Gastrocnemius medialis (tissue), 4 donors: Measurements from ENCODE around the gene ZNF319. TPM values are rescaled to one million over a fixed set of nuclear protein-coding genes. Genes with fewer than 3 reads are reported as not detected.

Experiments
- ATAC-seq, 2 donors: fragments of 150-250 bp; one replicate each; pipeline ENCODE4 v1.9.1; 2016
- DNase-seq, 2 donors: peaks; one replicate each; pipeline ENCODE4 v3.0.0-alpha.2; 2019
- H3K27ac ChIP-seq, 4 donors: fragments of 200-600 bp; sonication (generic); 1 replicate in 1 of 4; 2 replicates in 3 of 4; pipeline ENCODE4 v1.5.1; 2016 to 2018; ENCODE audit warnings: mild to moderate bottlenecking in 2 of 4, moderate library complexity in 1 of 4
- H3K27me3 ChIP-seq, 3 donors: fragments of 200-600 bp; sonication (generic) in 2 of 3; 1 replicate in 1 of 3; 2 replicates in 2 of 3; pipeline versions ENCODE4 v1.5.1 to v1.6.0; 2016 to 2019; ENCODE audit warnings: mild to moderate bottlenecking in 1 of 3, moderate library complexity in 1 of 3
- H3K36me3 ChIP-seq, 2 donors: fragments of 200-600 bp; sonication (generic) in 1 of 2; one replicate each; pipeline ENCODE4 v1.5.1; 2017 to 2018
- H3K4me1 ChIP-seq, 2 donors: fragments of 200-600 bp; sonication (generic) in 1 of 2; one replicate each; pipeline ENCODE4 v1.5.1; 2016 to 2017; ENCODE audit warnings: mild to moderate bottlenecking in 2 of 2
- H3K4me3 ChIP-seq, 4 donors: fragments of 200-600 bp; sonication (generic) in 3 of 4; 1 replicate in 1 of 4; 2 replicates in 3 of 4; pipeline ENCODE4 v1.5.1; 2016 to 2019; ENCODE audit warnings: mild to moderate bottlenecking in 2 of 4
- H3K9me3 ChIP-seq, 3 donors: fragments of 200-600 bp; sonication (generic) in 2 of 3; 1 replicate in 1 of 3; 2 replicates in 2 of 3; pipeline ENCODE4 v1.5.1; 2016 to 2019
- POLR2A ChIP-seq, 2 donors: fragments of 450-650 bp; IDR thresholded peaks; one replicate each; pipeline ENCODE4 v1.6.1; 2017; ENCODE audit warnings: antibody characterized with exemption in 2 of 2, mild to moderate bottlenecking in 2 of 2, moderate library complexity in 2 of 2
- in situ Hi-C, 4 donors: fragments of 200-750 bp; cut with MboI; loops; one replicate each; pipeline versions ENCODE4 v1.15.0 to v1.8.0; 2017; ENCODE audit warnings: low sequenced_read_pairs in 4 of 4
- intact Hi-C: fragments of 100-400 bp; cut with DNase I; formaldehyde crosslinking; loops from one replicate; pipeline ENCODE4 v1.15.1; 2023; ENCODE audit warnings: low total_unique reads
- total RNA-seq, 4 donors: library from RNA; depleted of rRNA; stranded (reverse); fragments of >200 nt; gene quantifications; one replicate each; pipeline versions ENCODE4 v1.1.0 to v1.2.3, GENCODE V29; 2016
- TF ChIP-seq, protein P1 (sequence below), 5 experiments: fragments of 450-650 bp in 3 of 5; fragments of 200-600 bp in 2 of 5; sonication (generic) in 2 of 5; IDR thresholded peaks in 4 of 5; conservative IDR thresholded peaks in 1 of 5; 1 replicate in 4 of 5; 2 replicates in 1 of 5; pipeline ENCODE4 v1.5.1; 2016 to 2019; ENCODE audit warnings: antibody characterized with exemption in 5 of 5, mild to moderate bottlenecking in 3 of 5, moderate library complexity in 3 of 5

The ZNF319 gene
- total RNA-seq, 4 donors from 2014 or later = 4.4 to 7.5 (median 6.7) TPM

DNA sequence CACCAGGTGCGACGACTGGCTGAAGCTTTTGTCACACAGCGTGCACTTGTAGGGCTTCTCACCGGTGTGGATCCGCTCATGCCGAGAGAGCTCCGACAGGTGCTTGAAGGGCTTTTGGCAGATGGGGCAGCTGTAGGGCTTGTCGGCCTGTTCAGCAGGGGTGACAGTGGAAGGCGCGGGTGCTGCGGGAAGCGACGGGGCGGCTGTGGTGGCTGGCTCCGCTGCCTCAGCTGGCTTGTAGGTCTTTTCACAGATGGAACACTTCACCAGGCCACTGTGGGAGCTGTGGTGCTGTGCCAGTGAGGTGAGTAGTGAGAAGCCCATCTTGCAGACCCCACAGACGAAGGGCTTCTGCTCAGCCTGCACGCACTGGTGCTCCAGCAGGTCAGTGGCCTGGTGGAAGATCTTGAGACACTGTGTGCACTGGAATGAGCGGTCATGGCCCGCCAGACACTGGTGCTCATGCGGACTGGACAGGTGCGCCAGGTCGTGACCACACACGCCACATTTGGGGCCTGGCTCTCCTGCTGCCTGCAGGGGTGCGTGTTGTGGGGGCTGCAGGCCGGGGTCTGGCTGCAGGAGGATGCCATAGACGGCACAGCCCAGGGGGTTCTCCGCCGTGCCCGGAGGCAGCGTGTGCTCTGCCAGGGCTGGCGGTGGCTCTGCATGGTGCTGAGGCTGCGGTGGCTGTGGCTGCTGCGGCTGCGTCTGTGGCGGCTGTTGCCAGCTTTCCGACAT, 2.8 kb downstream of the ZNF319 start:
- in situ Hi-C loops = no loop called here
- TF ChIP-seq POLR2A (IDR thresholded peaks at IDR 0.05) = no peak
- TF ChIP-seq, protein P1, sequence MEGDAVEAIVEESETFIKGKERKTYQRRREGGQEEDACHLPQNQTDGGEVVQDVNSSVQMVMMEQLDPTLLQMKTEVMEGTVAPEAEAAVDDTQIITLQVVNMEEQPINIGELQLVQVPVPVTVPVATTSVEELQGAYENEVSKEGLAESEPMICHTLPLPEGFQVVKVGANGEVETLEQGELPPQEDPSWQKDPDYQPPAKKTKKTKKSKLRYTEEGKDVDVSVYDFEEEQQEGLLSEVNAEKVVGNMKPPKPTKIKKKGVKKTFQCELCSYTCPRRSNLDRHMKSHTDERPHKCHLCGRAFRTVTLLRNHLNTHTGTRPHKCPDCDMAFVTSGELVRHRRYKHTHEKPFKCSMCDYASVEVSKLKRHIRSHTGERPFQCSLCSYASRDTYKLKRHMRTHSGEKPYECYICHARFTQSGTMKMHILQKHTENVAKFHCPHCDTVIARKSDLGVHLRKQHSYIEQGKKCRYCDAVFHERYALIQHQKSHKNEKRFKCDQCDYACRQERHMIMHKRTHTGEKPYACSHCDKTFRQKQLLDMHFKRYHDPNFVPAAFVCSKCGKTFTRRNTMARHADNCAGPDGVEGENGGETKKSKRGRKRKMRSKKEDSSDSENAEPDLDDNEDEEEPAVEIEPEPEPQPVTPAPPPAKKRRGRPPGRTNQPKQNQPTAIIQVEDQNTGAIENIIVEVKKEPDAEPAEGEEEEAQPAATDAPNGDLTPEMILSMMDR (IDR thresholded peaks at IDR 0.05 in 4 of 5, conservative IDR thresholded peaks at IDR 0.05 in 1 of 5) = no peak
- intact Hi-C loops = no loop called here
- Histone ChIP-seq H3K27ac (no peak overlapping the region), H3K9me3 (no peaks in the 10 kb centered on the region), H3K4me1 (peaks cover 13 to 21% of the 10 kb centered on the region in 2 donors), H3K4me3 (no peak overlapping the region), H3K36me3 (peaks cover 0 to 44% of the 10 kb centered on the region in 2 donors), H3K27me3 (no peaks in the 10 kb centered on the region)
- peak in 1 of 2 donors; percentile 9 for DNase-seq
- no peak for ATAC-seq

DNA sequence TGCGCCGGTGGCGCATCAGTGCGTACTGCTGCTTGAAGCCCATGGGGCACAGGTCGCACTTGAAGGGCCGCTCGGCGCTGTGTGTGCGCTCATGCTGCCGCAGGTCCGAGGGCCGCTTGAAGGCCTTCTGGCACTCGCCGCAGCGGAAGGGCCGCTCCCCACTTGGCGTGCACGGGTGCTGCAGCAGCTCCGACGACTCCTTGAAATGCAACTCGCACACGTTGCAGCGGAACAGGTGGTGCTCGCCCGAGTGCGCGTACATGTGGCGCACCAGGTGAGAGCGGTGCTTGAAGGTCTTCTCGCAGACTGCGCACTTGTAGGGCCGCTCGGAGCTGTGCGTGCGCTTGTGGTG, 3.3 kb downstream of the ZNF319 start:
- Histone ChIP-seq H3K27me3 (no peaks in the 10 kb centered on the region), H3K4me1 (peaks cover 13 to 21% of the 10 kb centered on the region in 2 donors), H3K27ac (no peak overlapping the region), H3K36me3 (peaks cover 0 to 43% of the 10 kb centered on the region in 2 donors), H3K4me3 (no peak overlapping the region), H3K9me3 (no peaks in the 10 kb centered on the region)
- no peak for ATAC-seq
- in situ Hi-C loops = no loop called here
- intact Hi-C loops = no loop called here
- DNase-seq = no peak
- no peak for TF ChIP-seq POLR2A (IDR thresholded peaks at IDR 0.05)
- TF ChIP-seq, protein P1 (IDR thresholded peaks at IDR 0.05 in 4 of 5, conservative IDR thresholded peaks at IDR 0.05 in 1 of 5) = no peak

DNA sequence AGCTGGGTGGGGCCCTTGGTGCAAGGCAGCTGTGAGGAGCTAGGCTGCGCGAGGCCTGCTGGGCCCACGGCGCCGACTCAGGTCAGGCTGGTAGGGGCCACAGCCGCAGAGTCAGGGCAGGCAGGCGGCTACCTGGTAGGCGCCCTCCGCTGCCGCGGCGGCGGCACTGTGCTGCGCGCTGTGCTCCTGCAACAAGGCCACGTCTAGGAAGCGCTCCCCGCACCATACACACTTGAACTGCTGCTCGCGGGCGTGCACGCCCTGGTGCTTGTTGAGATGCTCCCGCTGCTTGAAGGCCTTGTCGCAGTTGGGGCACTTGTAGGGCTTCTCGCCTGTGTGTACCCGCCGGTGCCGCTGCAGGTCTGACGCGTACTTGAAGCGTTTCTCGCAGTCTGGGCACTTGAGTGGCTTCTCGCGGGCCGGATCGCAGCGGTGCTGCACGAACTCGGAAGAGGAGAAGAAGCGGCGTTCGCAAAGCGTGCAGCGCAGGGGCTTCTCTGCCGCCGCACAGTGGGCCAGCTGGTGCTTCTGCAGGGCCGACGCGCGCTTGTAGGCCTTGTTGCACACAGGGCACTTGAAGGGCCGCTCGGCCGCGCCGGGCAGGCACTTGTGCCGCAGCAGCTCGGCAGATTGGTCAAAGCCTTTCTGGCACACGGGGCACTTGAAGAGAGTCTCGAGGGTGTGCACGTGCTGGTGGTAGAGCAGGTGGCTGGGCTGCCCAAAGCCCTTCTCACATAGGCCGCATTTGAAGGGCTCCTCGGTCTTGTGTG, 3.9 kb downstream of the ZNF319 start:
- in situ Hi-C loops (no loop called here), intact Hi-C loops (no loop called here)
- Histone ChIP-seq H3K9me3 (no peaks in the 10 kb centered on the region), H3K27me3 (no peaks in the 10 kb centered on the region), H3K4me3 (no peak overlapping the region), H3K36me3 (peaks cover 0 to 43% of the 10 kb centered on the region in 2 donors), H3K4me1 (peaks cover 8 to 16% of the 10 kb centered on the region in 2 donors), H3K27ac (no peak overlapping the region)
- TF ChIP-seq, protein P1 (IDR thresholded peaks at IDR 0.05 in 4 of 5, conservative IDR thresholded peaks at IDR 0.05 in 1 of 5) = no peak
- no peak for TF ChIP-seq POLR2A (IDR thresholded peaks at IDR 0.05)
- DNase-seq (no peak), ATAC-seq (no peak)

DNA sequence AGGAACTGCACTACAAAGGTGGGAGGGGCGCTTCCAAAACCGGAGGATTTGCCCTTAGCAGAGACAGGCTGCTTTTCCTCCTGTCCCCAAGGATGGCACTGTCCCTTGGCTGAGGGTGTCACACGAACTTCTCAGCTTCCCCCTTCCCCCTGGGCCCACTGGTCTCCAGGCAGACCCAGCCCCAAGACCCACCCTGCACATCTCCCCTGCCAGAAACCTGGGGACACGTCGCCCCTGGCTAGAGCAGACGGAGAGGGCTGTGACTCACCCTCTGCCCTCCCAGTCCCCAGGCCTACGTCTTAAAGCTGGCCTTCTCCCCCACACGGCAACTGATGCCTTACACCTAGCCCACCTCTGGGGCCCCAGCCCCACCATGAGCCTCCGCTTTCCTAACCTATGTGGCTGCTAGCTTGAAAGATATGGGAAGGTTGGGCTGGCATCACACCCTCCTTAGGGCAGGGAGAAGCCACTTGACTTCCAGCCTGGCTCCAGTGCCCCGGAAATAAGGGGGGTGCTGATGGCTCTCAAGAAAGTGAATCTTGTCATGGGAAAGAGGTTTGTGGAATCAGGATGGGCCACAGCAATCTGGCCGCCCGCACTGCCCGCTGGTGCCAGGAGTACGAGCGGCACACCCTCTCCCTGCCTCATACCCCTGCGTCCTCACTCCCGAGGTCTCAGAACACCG, 4.6 kb downstream of the ZNF319 start:
- in situ Hi-C loops (no loop called here), intact Hi-C loops (no loop called here)
- Histone ChIP-seq H3K9me3 (no peaks in the 10 kb centered on the region), H3K4me3 (no peak overlapping the region), H3K36me3 (peaks cover 0 to 43% of the 10 kb centered on the region in 2 donors), H3K27me3 (no peaks in the 10 kb centered on the region), H3K27ac (no peak overlapping the region), H3K4me1 (peaks cover 8 to 14% of the 10 kb centered on the region in 2 donors)
- DNase-seq (no peak), ATAC-seq (no peak)
- no peak for TF ChIP-seq POLR2A (IDR thresholded peaks at IDR 0.05)
- TF ChIP-seq, protein P1 (IDR thresholded peaks at IDR 0.05 in 4 of 5, conservative IDR thresholded peaks at IDR 0.05 in 1 of 5) = no peak
